MG63 (cell line): Measurements from ENCODE around the gene KIF16B. TPM values are rescaled to one million over a fixed set of nuclear protein-coding genes. Genes with fewer than 3 reads are reported as not detected.

Experiments
- DNase-seq: peaks from one replicate; pipeline ENCODE4 v3.0.0-alpha.2; 2020
- H3K27me3 ChIP-seq: fragments of 250-450 bp; sonication (Bioruptor Pico); 2 replicates; pipeline ENCODE4 v1.5.1; 2020; ENCODE audit warnings: mild to moderate bottlenecking, moderate library complexity
- H3K36me3 ChIP-seq: fragments of 250-450 bp; sonication (Bioruptor Pico); 2 replicates; pipeline ENCODE4 v1.5.1; 2020; ENCODE audit warnings: mild to moderate bottlenecking, moderate library complexity
- H3K4me3 ChIP-seq: fragments of 250-450 bp; sonication (Bioruptor Pico); 2 replicates; pipeline ENCODE4 v1.5.1; 2020; ENCODE audit warnings: mild to moderate bottlenecking, moderate library complexity
- H3K9me3 ChIP-seq: fragments of 250-450 bp; sonication (Bioruptor Pico); 2 replicates; pipeline ENCODE4 v1.5.1; 2020; ENCODE audit warnings: mild to moderate bottlenecking, moderate library complexity
- total RNA-seq: library from RNA; depleted of rRNA; stranded (reverse); fragments of >200 nt; shearing (Covaris generic); gene quantifications from 2 replicates; pipeline ENCODE4 v1.2.3, GENCODE V29; 2014; ENCODE audit warnings: low replicate concordance

The KIF16B gene
- total RNA-seq, 1 experiment from 2014 or later, result 2.9 TPM

DNA sequence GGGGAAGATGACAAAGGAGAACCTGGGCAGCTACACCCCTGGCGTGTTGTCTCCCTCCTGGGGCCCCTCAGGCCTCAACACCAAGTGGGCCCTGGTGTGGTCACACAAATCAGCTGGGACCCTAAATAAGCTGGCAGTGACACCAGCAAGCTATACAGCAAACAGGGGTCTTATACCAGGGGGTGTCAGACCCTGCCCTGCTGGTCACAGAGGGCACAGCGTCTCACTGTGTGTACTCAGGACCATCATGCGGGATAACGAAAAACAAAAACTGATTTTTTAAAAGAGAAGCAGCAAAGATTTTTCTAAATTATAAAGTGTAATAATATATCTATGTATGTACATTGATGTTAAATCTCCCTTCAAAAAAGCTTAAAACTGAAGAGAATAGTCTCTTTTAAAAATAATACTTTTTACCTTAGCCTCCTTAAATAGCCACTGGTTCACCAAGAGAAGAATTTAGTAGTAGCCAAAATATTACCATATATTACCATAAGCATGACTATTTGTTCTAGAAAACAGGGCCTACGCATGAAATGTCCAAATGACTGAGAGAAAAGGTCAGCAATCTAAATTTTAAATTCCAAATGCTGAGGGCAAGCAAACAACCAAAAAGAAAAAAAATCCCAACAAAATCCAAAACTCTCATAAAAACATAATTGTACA, 220.4 kb downstream of the KIF16B start:
- no peaks in the 10 kb centered on the region for H3K36me3 ChIP-seq
- H3K9me3 ChIP-seq, result no peaks in the 10 kb centered on the region
- no peaks in the 10 kb centered on the region for H3K27me3 ChIP-seq
- DNase-seq, result no peak
- H3K4me3 ChIP-seq, result no peak overlapping the region

DNA sequence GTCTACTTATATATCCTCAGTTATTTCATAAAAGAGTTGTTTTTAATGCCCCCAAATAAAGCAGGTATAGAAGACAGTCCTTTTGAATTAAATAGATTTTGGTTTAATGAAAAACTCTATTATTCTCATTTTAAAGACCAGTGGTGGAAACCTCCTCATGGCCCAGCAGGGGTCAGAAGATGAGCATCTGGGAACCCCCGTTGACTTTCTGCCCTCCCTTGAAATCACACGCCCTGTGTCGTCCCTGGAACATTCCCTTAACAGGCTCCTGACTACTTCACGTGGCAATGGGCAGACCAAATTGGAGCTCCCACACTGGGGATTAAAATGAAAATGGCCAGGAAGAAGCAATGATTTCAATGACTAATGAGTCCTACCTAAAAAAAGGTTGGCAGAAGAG, 220.9 kb downstream of the KIF16B start:
- Histone ChIP-seq H3K9me3 (no peaks in the 10 kb centered on the region), H3K36me3 (no peaks in the 10 kb centered on the region)
- no peak for DNase-seq

DNA sequence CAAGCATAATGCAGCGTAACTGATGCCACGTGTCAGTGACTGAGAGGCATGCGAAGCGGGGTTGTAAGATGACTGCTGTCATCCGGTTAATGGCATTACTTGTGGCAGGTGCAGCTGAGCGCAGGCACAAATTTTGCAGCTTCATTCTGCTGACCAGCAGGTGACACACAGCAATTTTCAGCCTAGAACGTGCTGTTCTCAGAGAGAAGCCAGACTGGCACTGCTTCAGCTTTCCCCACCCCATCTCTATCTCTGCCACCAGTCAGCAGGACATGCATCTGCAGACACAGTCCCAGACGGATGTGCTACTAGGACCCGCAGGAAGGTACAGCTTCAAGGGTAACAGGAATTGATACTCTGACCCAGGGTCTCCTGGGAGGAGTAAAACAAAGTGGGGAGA, 221.8 kb downstream of the KIF16B start:
- H3K9me3 ChIP-seq, result no peaks in the 10 kb centered on the region
- H3K4me3 ChIP-seq, result no peak overlapping the region
- no peaks in the 10 kb centered on the region for H3K36me3 ChIP-seq
- no peaks in the 10 kb centered on the region for H3K27me3 ChIP-seq
- no peak for DNase-seq

More for the DNA sequence above, 220.9 kb downstream of the KIF16B start:
- H3K4me3 ChIP-seq, result no peak overlapping the region
- no peaks in the 10 kb centered on the region for H3K27me3 ChIP-seq

DNA sequence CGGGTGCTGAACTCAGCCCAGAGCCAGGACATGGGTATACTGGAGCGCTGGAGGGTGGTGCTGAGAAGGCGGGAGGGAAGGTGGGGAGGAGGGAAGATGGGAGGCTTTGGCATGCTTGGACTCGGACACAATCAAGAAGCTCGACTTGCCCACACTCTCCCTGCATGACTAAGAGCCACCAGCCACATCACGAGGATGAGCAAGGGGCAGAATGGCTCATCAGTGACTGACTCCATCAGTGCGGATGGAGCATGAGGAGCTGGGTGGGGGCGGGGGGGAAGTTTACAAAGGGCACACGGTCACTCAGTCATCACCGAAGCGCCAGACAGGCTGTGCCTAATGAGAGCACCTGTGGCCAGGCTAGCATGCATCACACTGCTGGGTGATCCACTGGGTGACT, 222.8 kb downstream of the KIF16B start:
- Histone ChIP-seq H3K36me3 (no peaks in the 10 kb centered on the region), H3K27me3 (no peaks in the 10 kb centered on the region)
- no peak for DNase-seq

DNA sequence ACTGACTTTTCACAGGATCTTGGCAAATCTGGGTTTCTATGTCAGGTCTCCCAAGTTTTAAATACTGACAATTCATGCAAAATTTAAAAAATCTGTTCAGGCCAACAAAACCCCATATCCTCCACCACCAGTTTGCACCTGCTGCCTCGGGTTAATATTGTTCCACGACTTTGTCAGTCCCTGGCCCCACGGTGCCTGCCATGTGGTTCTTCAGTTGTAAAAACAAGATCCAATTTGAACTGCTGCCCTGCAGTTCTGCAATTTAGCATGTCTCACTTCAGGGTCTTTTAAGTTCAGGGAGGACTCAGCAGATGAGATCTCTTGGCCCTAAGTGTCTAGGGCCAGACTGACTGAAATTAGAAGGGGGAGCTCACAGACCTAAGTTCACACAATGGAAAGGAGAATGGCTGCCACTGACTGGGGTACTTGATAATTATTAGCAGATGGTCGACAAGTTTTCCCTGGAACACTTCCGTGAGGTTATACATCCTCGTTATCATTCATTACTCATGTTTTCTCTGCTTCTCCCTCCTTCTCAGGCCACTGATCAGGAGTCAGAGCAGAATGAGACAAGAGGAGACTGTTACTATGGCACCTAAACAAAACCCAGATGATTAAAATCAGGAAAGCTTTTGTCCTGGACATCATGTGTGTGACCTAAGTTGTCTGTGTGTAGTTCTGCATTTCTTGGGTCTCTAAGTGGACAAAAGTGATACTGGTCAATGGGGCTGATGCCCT, 223.6 kb downstream of the KIF16B start:
- Histone ChIP-seq H3K36me3 (no peaks in the 10 kb centered on the region), H3K4me3 (no peak overlapping the region), H3K27me3 (no peaks in the 10 kb centered on the region), H3K9me3 (no peaks in the 10 kb centered on the region)
- DNase-seq, result no peak

More for the DNA sequence above, 222.8 kb downstream of the KIF16B start:
- no peak overlapping the region for H3K4me3 ChIP-seq
- H3K9me3 ChIP-seq, result no peaks in the 10 kb centered on the region

DNA sequence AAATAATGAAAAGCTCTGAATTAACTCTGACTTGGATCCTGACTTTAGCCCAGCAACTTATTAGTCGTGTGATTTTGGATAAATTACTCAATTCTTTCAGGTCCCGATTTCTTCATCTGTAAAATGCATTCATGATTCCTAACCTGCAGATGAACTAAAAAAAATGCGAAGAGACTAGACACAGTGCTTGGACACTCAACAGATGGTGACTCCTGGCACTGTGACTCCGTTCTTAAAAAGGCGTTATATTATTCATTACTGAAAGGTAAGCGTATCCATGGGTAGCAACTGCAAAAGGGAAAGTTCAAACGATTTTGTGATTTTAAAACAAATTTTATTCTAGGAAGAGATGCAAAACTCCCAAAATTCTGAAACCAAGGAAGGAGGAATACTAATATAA, 226.3 kb downstream of the KIF16B start:
- Histone ChIP-seq H3K9me3 (no peaks in the 10 kb centered on the region), H3K36me3 (no peaks in the 10 kb centered on the region), H3K4me3 (no peak overlapping the region), H3K27me3 (no peaks in the 10 kb centered on the region)
- DNase-seq, result no peak

DNA sequence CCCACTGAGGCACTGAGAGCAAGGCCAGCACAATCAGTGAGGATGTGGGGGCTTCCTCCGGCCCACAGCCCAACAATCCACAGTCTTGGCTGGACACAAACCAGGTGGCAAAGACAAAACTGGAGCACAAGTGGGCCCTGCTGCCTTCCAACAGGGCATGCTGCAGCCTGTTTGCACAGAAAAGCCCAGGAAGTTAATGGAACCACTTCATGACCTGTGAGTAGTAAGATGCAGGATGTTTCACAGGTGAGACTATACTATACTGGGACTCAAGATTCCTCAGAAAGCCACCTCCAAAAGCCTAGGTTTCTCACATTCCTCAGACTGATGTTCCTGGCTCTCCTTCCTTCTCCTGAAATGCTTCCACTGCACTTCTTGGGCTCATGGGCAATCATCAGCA, 235.5 kb downstream of the KIF16B start:
- Histone ChIP-seq H3K27me3 (no peaks in the 10 kb centered on the region), H3K36me3 (no peaks in the 10 kb centered on the region), H3K9me3 (no peaks in the 10 kb centered on the region), H3K4me3 (no peak overlapping the region)
- DNase-seq, result no peak

DNA sequence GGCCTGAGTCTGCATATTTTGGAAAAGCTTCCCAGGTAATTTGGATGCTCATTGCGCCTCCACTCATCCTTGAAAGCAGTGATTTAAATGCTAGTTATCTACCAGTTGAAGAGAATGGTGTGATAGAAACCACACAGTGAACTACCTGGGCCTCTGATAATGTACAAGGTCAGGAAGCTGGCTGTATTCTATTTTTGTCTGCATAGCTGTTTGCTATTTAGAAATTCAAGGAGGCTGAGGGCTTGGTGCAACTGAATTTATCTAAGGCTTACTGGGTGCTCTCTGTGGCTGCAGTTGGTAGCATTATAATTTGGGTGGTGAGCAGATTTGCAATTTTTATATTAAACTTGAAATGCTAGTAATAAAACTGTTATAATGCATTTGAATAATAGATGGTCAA, 245.6 kb downstream of the KIF16B start:
- Histone ChIP-seq H3K36me3 (no peaks in the 10 kb centered on the region), H3K9me3 (no peaks in the 10 kb centered on the region)

DNA sequence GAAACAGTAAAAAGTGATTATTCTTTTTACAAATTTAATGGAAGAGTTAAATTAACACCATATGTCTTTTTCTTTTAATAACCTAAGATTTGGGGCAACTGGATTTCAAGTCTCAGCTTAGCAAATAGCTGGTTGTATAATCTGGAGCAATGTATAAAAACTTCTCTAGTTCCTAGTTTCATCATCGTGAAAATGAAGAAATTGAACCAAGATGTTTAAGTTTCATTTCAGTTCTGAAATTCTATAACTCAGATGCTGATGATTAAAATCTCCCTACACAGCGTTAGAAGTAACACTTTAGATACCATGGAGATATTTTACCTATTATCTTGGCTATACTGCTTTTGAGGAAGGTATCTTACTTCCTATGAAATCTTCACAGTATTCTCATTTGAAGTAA, 252.0 kb downstream of the KIF16B start:
- Histone ChIP-seq H3K9me3 (no peaks in the 10 kb centered on the region), H3K36me3 (no peaks in the 10 kb centered on the region), H3K27me3 (no peaks in the 10 kb centered on the region), H3K4me3 (no peak overlapping the region)
- no peak for DNase-seq

More for the DNA sequence above, 245.6 kb downstream of the KIF16B start:
- DNase-seq, result no peak
- no peaks in the 10 kb centered on the region for H3K27me3 ChIP-seq
- H3K4me3 ChIP-seq, result no peak overlapping the region

DNA sequence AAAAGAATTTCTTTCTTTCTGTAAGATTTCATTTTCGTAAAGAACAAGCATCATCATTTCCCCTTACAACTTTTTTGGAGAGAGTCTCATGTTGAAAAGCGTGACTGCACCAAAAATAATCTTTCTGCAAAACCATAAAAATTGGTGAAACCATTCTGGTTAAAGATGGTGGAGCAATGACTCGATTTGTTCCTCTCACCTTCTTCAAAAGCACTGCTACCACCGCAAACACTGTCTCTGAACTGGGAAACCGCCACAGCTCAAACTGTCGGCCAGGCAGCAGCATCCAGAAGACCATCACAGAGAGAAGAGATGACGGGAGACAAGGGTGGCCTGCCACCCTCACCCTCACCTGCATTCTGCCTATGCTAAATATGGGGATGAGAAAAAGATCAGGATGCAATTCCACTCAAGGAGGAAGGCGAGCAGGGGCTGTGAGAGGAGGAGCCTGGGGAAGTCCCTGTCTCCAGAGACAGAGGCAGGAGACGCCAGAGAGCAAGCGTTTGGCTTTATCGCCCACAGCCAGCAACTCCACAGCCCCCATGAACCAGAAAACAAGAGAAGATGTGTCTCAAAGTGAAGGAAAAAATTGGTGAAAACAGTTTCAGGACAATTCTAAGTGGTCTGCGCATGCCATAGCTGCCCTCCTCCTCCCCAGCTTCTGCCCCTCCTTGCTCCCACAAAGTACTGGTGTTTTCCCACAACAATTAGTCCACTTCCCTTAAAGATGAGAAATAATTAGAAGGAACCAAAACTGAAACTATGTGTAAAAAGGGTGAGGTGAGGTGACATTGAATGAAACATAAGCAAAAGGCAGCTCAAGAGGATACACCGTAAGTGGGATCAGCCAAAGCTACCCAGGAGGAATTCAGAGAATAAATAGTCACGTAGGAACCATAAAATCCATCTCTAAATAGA, 255.5 kb downstream of the KIF16B start:
- Histone ChIP-seq H3K9me3 (no peaks in the 10 kb centered on the region), H3K36me3 (no peaks in the 10 kb centered on the region), H3K27me3 (no peaks in the 10 kb centered on the region), H3K4me3 (no peak overlapping the region)
- no peak for DNase-seq

DNA sequence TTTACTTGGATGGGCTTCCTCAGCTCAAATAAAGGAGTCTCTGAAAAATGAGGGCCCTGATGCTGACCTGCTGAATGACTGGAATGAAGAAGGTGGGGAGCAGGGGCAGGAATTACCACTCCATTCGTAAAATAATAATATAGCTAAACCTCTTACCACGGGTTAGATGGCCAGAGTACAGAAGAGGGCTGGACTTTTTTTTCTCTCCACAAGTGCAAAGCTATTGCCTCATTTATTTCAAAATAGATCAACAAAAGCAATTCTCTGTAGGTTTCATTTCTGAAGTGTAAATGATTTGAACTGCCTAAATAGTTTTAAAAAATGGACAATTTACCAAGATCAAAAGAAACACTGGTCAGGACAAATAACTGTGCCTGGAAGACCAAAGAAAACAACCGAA, 256.7 kb downstream of the KIF16B start:
- Histone ChIP-seq H3K36me3 (no peaks in the 10 kb centered on the region), H3K4me3 (no peak overlapping the region)
- DNase-seq, result no peak

DNA sequence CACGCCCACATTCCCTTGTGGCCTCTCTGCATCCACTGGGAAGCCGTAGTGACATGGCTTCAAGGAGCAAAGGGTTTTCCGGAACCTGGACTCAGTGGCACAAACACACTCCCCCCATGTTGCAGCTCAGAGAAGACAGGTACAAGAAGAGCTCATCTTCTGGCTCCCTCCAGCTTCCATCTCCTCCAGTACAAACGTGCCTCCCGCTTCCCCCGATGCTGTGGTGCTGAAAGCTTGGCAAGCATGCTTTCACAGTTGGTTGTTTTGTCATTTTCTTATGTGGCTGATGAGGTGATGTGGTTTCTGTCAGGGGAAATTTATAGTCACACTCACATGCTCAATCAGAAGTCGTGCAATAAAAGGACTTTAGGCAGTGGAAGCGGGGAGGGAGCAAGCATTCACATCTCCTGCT, 258.5 kb downstream of the KIF16B start:
- H3K9me3 ChIP-seq, result no peaks in the 10 kb centered on the region
- no peaks in the 10 kb centered on the region for H3K36me3 ChIP-seq
- no peak for DNase-seq
- H3K4me3 ChIP-seq, result no peak overlapping the region
- no peaks in the 10 kb centered on the region for H3K27me3 ChIP-seq

More for the DNA sequence above, 256.7 kb downstream of the KIF16B start:
- Histone ChIP-seq H3K9me3 (no peaks in the 10 kb centered on the region), H3K27me3 (no peaks in the 10 kb centered on the region)

DNA sequence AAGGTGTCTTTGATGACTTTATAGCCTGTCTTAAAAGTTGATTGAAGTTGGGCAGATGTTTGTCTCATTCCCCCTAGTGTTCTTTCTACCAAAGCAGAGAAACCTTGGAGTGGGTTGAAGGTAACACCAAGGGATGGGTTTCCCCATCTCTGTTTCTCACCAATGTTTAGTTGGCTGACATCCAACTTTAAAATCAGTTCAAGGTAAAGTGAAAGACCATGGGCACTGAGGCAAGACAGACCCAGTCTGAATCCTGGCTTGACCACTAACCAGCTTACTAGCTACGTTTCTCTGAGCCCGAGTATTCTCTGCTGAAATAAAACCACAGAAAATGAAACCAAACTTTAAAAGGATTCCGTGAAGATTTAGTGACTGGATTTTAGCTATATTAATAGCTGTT, 258.9 kb downstream of the KIF16B start:
- no peak for DNase-seq
- no peaks in the 10 kb centered on the region for H3K36me3 ChIP-seq
- H3K27me3 ChIP-seq, result no peaks in the 10 kb centered on the region
- no peaks in the 10 kb centered on the region for H3K9me3 ChIP-seq
- no peak overlapping the region for H3K4me3 ChIP-seq

DNA sequence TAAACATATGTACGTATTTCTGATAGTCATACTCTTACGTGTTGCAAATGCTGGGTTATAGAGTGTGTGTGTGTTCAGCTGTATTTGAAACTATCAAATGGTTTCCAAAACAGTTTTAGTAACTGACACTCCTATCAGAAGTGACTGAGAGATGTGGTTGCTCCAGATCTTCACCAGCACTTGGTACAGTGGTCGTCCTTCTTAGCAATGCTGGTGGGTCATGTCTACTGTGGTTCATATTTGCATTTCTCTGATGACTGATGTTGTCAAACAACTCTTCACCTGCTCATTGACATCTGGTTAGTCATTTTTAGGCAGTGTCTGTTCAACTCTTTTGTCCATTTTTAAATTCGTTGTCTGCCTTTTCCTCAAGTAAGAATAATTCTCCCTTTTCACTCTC, 259.3 kb downstream of the KIF16B start:
- Histone ChIP-seq H3K36me3 (no peaks in the 10 kb centered on the region), H3K4me3 (no peak overlapping the region), H3K9me3 (no peaks in the 10 kb centered on the region), H3K27me3 (no peaks in the 10 kb centered on the region)
- DNase-seq, result no peak

DNA sequence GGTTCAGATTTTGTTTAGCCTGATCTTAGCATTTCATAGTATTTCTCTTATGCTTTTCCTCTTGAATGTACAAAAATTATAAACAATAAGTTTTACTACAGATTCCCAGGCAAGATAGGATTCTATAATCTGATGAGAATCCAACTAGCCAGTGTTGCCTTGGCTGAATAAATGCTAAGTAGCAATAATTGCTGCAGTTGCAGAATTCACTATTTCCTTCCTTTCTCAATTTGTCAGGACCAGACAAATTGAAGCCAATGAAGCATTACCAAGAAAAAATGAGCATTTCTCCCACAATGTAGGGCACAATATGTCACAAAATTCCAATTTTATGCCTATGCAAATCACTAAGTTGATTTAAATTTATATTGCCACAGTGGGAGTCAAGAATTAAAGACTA, 260.2 kb downstream of the KIF16B start:
- no peaks in the 10 kb centered on the region for H3K36me3 ChIP-seq

DNA sequence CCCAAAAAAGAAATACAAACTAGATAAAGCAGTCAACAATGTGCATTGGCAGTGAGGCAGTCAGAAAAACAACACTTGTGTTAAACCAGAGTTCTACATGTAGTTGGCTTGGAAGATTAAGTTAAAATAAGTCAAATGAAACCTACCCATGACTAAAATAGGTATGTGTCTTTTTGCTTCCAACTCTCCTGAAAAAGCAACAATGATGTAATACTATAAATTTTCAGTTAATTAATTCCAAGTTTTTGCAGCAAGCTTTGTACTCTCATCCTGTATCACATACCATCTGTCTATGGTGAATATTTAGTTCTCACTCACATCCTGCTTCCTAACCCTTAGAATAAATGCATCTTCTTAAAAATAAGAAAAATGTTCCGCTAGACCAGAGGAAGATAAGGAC, 261.5 kb downstream of the KIF16B start:
- H3K27me3 ChIP-seq, result no peaks in the 10 kb centered on the region
- no peaks in the 10 kb centered on the region for H3K9me3 ChIP-seq
- DNase-seq, result no peak
- H3K4me3 ChIP-seq, result no peak overlapping the region
- H3K36me3 ChIP-seq, result no peaks in the 10 kb centered on the region

More for the DNA sequence above, 260.2 kb downstream of the KIF16B start:
- H3K9me3 ChIP-seq, result no peaks in the 10 kb centered on the region
- no peak overlapping the region for H3K4me3 ChIP-seq
- no peaks in the 10 kb centered on the region for H3K27me3 ChIP-seq
- DNase-seq, result no peak

DNA sequence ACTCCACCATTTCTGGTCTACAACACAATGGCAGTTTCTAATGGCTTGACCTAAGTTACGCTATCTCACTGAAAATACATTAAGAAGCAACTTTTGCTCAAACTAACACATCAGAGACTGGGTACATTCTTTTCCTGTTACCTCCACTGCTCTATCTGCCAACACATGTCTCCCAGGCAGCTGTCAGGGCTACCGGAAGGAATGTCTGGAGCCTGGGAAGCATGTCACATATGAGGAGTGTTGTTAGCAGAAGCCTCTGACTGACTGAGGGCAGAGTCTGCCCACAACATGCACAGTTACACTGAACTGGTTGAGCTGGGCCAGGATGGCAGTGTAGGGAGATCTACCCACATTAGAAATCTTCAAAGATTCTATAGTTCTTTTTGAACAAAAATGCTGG, 264.5 kb downstream of the KIF16B start:
- H3K36me3 ChIP-seq, result no peaks in the 10 kb centered on the region
- H3K27me3 ChIP-seq, result no peaks in the 10 kb centered on the region
- no peak for DNase-seq
- no peak overlapping the region for H3K4me3 ChIP-seq
- H3K9me3 ChIP-seq, result no peaks in the 10 kb centered on the region
